ENCODE results near the gene CREBRF.

DNA sequence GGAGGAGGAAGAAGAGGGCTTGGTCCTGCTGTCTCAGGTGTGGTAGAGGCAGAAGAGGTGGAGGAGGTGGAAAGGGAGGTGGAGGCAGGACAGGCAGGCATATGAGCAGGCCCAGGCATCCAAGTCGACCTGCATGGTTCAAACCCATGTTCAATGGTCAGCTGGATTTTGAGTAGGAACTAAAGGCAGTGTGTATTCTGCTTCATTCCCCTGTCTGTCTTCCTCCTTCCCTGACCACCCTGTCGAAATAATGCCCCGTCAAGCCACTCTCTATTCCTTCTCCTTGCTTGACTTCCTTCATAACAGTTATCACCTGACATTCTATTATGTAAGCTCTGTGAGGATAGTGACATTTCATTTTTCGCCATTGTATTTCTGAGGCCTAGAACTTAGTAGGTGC, 37.8 kb upstream of the CREBRF start:
- TF ChIP-seq, protein P1, sequence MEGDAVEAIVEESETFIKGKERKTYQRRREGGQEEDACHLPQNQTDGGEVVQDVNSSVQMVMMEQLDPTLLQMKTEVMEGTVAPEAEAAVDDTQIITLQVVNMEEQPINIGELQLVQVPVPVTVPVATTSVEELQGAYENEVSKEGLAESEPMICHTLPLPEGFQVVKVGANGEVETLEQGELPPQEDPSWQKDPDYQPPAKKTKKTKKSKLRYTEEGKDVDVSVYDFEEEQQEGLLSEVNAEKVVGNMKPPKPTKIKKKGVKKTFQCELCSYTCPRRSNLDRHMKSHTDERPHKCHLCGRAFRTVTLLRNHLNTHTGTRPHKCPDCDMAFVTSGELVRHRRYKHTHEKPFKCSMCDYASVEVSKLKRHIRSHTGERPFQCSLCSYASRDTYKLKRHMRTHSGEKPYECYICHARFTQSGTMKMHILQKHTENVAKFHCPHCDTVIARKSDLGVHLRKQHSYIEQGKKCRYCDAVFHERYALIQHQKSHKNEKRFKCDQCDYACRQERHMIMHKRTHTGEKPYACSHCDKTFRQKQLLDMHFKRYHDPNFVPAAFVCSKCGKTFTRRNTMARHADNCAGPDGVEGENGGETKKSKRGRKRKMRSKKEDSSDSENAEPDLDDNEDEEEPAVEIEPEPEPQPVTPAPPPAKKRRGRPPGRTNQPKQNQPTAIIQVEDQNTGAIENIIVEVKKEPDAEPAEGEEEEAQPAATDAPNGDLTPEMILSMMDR (conservative IDR thresholded peaks at IDR 0.05; ENCODE audit: low read depth in 2 of 2), result no peak
- no peak for TF ChIP-seq ZNF331 (CRISPR knock-in tag; IDR thresholded peaks at IDR 0.05; ENCODE audit: low read depth)
- TF ChIP-seq, protein P2, sequence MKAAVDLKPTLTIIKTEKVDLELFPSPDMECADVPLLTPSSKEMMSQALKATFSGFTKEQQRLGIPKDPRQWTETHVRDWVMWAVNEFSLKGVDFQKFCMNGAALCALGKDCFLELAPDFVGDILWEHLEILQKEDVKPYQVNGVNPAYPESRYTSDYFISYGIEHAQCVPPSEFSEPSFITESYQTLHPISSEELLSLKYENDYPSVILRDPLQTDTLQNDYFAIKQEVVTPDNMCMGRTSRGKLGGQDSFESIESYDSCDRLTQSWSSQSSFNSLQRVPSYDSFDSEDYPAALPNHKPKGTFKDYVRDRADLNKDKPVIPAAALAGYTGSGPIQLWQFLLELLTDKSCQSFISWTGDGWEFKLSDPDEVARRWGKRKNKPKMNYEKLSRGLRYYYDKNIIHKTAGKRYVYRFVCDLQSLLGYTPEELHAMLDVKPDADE (IDR thresholded peaks at IDR 0.05), result no peak
- TF ChIP-seq, protein P3, sequence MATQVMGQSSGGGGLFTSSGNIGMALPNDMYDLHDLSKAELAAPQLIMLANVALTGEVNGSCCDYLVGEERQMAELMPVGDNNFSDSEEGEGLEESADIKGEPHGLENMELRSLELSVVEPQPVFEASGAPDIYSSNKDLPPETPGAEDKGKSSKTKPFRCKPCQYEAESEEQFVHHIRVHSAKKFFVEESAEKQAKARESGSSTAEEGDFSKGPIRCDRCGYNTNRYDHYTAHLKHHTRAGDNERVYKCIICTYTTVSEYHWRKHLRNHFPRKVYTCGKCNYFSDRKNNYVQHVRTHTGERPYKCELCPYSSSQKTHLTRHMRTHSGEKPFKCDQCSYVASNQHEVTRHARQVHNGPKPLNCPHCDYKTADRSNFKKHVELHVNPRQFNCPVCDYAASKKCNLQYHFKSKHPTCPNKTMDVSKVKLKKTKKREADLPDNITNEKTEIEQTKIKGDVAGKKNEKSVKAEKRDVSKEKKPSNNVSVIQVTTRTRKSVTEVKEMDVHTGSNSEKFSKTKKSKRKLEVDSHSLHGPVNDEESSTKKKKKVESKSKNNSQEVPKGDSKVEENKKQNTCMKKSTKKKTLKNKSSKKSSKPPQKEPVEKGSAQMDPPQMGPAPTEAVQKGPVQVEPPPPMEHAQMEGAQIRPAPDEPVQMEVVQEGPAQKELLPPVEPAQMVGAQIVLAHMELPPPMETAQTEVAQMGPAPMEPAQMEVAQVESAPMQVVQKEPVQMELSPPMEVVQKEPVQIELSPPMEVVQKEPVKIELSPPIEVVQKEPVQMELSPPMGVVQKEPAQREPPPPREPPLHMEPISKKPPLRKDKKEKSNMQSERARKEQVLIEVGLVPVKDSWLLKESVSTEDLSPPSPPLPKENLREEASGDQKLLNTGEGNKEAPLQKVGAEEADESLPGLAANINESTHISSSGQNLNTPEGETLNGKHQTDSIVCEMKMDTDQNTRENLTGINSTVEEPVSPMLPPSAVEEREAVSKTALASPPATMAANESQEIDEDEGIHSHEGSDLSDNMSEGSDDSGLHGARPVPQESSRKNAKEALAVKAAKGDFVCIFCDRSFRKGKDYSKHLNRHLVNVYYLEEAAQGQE (IDR thresholded peaks at IDR 0.05; ENCODE audit: unreplicated experiment), result no peak
- no peak for TF ChIP-seq POLR2AphosphoS5 (IDR thresholded peaks at IDR 0.05; ENCODE audit: low read depth)
- TF ChIP-seq EZH2 (IDR thresholded peaks at IDR 0.05; ENCODE audit: low read depth, unreplicated experiment), result no peak
